ENCODE measurements around the gene INTS11.

The INTS11 gene

DNA sequence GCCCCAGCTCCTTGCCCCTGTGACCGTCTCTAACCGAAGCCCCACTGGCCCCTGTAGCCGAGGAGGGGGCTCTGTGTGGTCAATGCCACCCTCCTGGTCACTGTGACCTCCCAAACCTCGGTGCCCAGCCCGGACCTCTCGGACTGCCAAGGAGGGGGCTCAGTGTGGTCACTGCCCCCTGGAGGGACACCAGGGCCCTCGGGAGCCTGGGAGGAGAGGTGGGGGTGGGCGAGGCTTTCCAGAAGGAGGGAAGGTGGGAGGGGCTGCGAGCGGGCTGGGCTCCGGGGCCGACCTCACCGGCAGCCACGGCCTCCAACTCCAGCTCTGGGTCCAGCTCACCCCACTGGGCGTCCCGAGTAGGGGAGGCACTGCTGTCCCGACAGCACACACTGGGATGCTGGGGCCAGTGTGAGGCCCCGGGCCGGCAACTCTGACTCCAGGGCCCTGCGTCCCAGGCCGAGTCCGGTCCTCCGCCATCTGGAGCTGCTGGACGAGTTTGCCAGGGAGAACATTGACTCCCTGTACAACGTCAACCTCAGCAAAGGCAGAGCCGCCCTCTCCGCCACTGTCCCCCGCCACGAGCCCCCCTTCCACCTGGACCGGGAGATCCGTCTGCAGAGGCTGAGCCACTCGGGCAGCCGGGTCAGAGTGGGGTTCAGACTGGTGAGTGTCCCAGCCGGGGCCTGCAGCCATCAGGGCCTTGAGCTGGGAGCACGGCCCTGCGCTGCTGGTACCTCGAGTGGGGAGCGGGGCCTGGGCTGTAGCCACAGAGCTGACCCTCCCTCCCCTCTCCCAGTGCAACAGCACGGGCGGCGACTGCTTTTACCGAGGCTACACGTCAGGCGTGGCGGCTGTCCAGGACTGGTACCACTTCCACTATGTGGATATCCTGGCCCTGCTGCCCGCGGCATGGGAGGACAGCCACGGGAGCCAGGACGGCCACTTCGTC, 37.9 kb downstream of the INTS11 start:
- Histone ChIP-seq H2AFZ (no peak overlapping the region), H3K36me3 (ENCODE audit: control insufficient read depth, insufficient read depth, low read length) (no peaks in the 10 kb centered on the region), H3K4me3 (ENCODE audit: low read depth, low read length) (no peak overlapping the region), H3K9ac (no peak overlapping the region), H3K27ac (no peak overlapping the region), H3K9me3 (ENCODE audit: control insufficient read depth, low read length) (no peaks in the 10 kb centered on the region), H3K27me3 (ENCODE audit: control insufficient read depth, insufficient read depth, low read length) (no peaks in the 10 kb centered on the region), H3K4me2 (ENCODE audit: low read length) (no peak overlapping the region), H3K4me1 (peaks cover 3% of the 10 kb centered on the region), H3K79me2 (no peaks in the 10 kb centered on the region)
- TF ChIP-seq, protein P1, sequence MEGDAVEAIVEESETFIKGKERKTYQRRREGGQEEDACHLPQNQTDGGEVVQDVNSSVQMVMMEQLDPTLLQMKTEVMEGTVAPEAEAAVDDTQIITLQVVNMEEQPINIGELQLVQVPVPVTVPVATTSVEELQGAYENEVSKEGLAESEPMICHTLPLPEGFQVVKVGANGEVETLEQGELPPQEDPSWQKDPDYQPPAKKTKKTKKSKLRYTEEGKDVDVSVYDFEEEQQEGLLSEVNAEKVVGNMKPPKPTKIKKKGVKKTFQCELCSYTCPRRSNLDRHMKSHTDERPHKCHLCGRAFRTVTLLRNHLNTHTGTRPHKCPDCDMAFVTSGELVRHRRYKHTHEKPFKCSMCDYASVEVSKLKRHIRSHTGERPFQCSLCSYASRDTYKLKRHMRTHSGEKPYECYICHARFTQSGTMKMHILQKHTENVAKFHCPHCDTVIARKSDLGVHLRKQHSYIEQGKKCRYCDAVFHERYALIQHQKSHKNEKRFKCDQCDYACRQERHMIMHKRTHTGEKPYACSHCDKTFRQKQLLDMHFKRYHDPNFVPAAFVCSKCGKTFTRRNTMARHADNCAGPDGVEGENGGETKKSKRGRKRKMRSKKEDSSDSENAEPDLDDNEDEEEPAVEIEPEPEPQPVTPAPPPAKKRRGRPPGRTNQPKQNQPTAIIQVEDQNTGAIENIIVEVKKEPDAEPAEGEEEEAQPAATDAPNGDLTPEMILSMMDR (IDR thresholded peaks at IDR 0.05) = no peak

DNA sequence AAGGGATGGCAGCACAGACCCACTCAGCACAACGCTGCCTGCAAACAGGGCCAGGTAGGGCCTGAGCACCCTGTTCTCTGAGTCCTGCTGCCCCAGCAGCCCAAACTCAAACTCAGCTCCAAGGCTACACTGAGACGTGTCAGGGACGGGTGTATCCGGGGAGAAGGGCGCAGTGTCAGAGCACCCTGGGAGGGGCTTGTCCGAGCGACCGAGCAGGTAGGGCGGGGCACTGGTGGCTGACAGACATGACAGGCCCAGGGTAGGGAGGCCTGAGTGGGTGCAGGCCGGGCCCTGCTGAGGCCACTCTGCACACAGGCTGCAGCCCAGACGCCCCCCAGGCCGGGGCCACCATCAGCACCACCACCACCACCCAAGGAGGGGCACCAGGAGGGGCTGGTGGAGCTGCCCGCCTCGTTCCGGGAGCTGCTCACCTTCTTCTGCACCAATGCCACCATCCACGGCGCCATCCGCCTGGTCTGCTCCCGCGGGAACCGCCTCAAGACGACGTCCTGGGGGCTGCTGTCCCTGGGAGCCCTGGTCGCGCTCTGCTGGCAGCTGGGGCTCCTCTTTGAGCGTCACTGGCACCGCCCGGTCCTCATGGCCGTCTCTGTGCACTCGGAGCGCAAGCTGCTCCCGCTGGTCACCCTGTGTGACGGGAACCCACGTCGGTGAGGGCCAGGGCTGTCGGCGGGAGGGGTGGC, 38.7 kb downstream of the INTS11 start:
- TF ChIP-seq, protein P1 (IDR thresholded peaks at IDR 0.05) = no peak
- no peaks in the 10 kb centered on the region for H3K79me2 ChIP-seq
- H3K9me3 ChIP-seq (ENCODE audit: control insufficient read depth, low read length) = no peaks in the 10 kb centered on the region
- H3K4me1 ChIP-seq = peaks cover 3% of the 10 kb centered on the region
- H2AFZ ChIP-seq = no peak overlapping the region
- no peak overlapping the region for H3K27ac ChIP-seq
- no peaks in the 10 kb centered on the region for H3K36me3 ChIP-seq (ENCODE audit: control insufficient read depth, insufficient read depth, low read length)
- no peak overlapping the region for H3K9ac ChIP-seq
- no peak overlapping the region for H3K4me3 ChIP-seq (ENCODE audit: low read depth, low read length)
- no peak overlapping the region for H3K4me2 ChIP-seq (ENCODE audit: low read length)
- no peaks in the 10 kb centered on the region for H3K27me3 ChIP-seq (ENCODE audit: control insufficient read depth, insufficient read depth, low read length)

DNA sequence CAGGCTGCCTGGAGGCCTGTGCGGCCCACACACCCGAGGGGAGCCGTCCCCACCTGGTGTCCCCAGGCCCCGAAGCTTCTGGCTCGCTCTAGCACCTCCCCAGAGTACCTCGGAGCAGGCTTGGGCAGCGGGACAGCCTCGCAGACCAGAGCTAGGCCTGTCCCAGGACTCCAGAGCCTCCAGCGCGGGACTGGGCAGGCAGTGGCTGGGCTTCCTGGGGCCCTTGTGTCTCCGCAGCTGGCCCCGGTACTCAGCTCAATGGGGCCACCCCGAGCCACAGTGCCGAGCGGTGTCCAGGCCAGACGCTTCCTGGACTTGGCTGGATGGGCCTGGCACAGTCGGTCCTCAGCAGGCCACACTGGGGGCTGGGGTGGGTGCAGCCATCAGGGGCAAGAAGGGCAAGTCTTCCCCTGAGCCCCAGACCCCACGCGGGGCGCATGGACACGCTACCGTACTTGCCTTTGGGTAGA, 39.3 kb downstream of the INTS11 start:
- H3K4me2 ChIP-seq (ENCODE audit: low read length) = no peak overlapping the region
- no peak overlapping the region for H3K9ac ChIP-seq
- H3K36me3 ChIP-seq (ENCODE audit: control insufficient read depth, insufficient read depth, low read length) = no peaks in the 10 kb centered on the region
- H3K4me3 ChIP-seq (ENCODE audit: low read depth, low read length) = no peak overlapping the region
- no peaks in the 10 kb centered on the region for H3K79me2 ChIP-seq
- H3K9me3 ChIP-seq (ENCODE audit: control insufficient read depth, low read length) = no peaks in the 10 kb centered on the region
- no peak overlapping the region for H3K27ac ChIP-seq
- no peaks in the 10 kb centered on the region for H3K27me3 ChIP-seq (ENCODE audit: control insufficient read depth, insufficient read depth, low read length)
- peaks cover 3% of the 10 kb centered on the region for H3K4me1 ChIP-seq
- no peak overlapping the region for H2AFZ ChIP-seq
- TF ChIP-seq, protein P1 (IDR thresholded peaks at IDR 0.05) = no peak

DNA sequence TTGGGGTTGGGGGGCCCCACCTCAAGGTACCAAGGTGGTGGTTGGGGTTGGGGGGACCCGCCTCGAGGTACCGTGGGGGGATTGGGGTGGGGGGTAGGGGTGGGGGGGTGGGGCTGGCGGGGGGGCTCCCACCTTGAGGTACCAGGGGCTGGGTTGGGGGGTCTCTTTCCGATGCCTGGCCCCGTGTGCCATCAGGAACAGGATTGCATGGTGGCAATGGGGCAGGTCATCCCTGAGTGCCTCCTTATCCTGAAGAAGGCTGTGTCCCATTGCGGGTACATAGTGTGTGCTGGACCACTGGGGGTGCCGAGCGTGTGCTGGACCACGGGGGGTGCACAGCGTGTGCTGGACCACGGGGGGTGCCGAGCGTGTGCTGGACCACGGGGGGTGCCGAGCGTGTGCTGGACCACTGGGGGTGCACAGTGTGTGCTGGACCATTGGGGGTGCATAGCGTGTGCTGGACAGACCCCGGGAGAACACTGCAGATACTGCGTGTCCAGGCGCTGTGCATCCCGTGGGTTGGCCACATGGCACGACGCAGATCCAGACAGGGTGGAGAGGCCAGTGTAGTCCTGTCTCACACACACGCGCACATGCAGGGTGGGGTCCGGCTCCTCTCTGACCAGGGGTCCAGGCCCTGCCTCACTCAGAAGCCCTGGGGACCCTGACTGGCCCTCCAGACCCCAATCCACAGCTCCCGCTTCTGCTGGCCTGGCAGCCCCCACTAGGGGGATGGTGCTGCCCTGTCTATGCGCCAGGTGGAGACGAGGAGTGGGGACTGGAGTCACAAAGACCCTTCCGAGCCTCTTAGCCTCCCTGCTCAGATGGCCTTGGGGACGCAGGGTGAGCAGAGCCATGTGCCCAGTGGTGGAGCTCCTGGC, 40.0 kb downstream of the INTS11 start:
- Histone ChIP-seq H3K9me3 (ENCODE audit: control insufficient read depth, low read length) (no peaks in the 10 kb centered on the region), H3K79me2 (no peaks in the 10 kb centered on the region), H3K36me3 (ENCODE audit: control insufficient read depth, insufficient read depth, low read length) (no peaks in the 10 kb centered on the region), H3K9ac (no peak overlapping the region), H3K4me3 (ENCODE audit: low read depth, low read length) (no peak overlapping the region), H3K4me2 (ENCODE audit: low read length) (no peak overlapping the region), H2AFZ (no peak overlapping the region), H3K4me1 (peaks cover 3% of the 10 kb centered on the region), H3K27ac (no peak overlapping the region), H3K27me3 (ENCODE audit: control insufficient read depth, insufficient read depth, low read length) (no peaks in the 10 kb centered on the region)
- TF ChIP-seq, protein P1 (IDR thresholded peaks at IDR 0.05) = no peak

Measured in parathyroid adenoma (tissue), 2 donors.